BLaER1 (cell line): ENCODE measurements around the gene PDRG1.
"Not testable (repeated sequence)": the region's sequence is repeated elsewhere in the genome, so short reads cannot be mapped to it uniquely, and the experiment has no call there.

Experiments
- H3K27ac ChIP-seq: shearing (Covaris generic); formaldehyde crosslinking; 2 replicates; pipeline ENCODE4 v1.8.1; 2022
- H3K27me3 ChIP-seq: shearing (Covaris generic); formaldehyde crosslinking; 2 replicates; pipeline ENCODE4 v1.8.1; 2022
- H3K36me3 ChIP-seq: shearing (Covaris generic); formaldehyde crosslinking; 2 replicates; pipeline ENCODE4 v1.8.1; 2022
- H3K4me1 ChIP-seq: shearing (Covaris generic); formaldehyde crosslinking; 2 replicates; pipeline ENCODE4 v1.8.1; 2022
- H3K4me2 ChIP-seq: shearing (Covaris generic); formaldehyde crosslinking; 2 replicates; pipeline ENCODE4 v1.8.1; 2022
- H3K4me3 ChIP-seq: shearing (Covaris generic); formaldehyde crosslinking; 2 replicates; pipeline ENCODE4 v1.8.1; 2022
- H3K9ac ChIP-seq: shearing (Covaris generic); formaldehyde crosslinking; 2 replicates; pipeline ENCODE4 v1.8.1; 2022
- H3K9me3 ChIP-seq: shearing (Covaris generic); formaldehyde crosslinking; 2 replicates; pipeline ENCODE4 v1.8.1; 2022
- H4K20me1 ChIP-seq: shearing (Covaris generic); formaldehyde crosslinking; 2 replicates; pipeline ENCODE4 v1.8.1; 2022
- Cebpa-rat ChIP-seq: shearing (Covaris generic); IDR thresholded peaks from 2 replicates; pipeline ENCODE4 v1.8.1; 2022

Gene PDRG1

GRCh38 chr20:31920275-31920855 is 31.5 kb downstream of the PDRG1 start:
- no peak overlapping the region for H3K9ac ChIP-seq
- H3K27ac ChIP-seq, result no peak overlapping the region
- no peak overlapping the region for H3K4me2 ChIP-seq
- H3K36me3 ChIP-seq, result no peaks in the 10 kb centered on the region
- H3K4me1 ChIP-seq, result peaks cover 32% of the 10 kb centered on the region
- no peaks in the 10 kb centered on the region for H3K27me3 ChIP-seq
- no peak overlapping the region for H3K4me3 ChIP-seq
- H3K9me3 ChIP-seq, result no peaks in the 10 kb centered on the region
- no peaks in the 10 kb centered on the region for H4K20me1 ChIP-seq
- no peak for TF ChIP-seq Cebpa-rat

- Histone ChIP-seq H3K4me1 (peaks cover 30% of the 10 kb centered on the region), H3K36me3 (no peaks in the 10 kb centered on the region), H3K27me3 (no peaks in the 10 kb centered on the region), H3K27ac (no peak overlapping the region), H3K9ac (no peak overlapping the region), H3K4me3 (no peak overlapping the region), H3K4me2 (no peak overlapping the region), H4K20me1 (no peaks in the 10 kb centered on the region), H3K9me3 (no peaks in the 10 kb centered on the region)
- no peak for TF ChIP-seq Cebpa-rat
Measured at GRCh38 chr20:31919410-31920155, 32.3 kb downstream of the PDRG1 start.

- Histone ChIP-seq H3K4me3 (no peak overlapping the region), H3K36me3 (no peaks in the 10 kb centered on the region), H3K27me3 (no peaks in the 10 kb centered on the region), H3K9me3 (no peaks in the 10 kb centered on the region), H3K4me2 (no peak overlapping the region), H3K27ac (no peak overlapping the region), H3K4me1 (peaks cover 27% of the 10 kb centered on the region), H4K20me1 (no peaks in the 10 kb centered on the region), H3K9ac (no peak overlapping the region)
- no peak for TF ChIP-seq Cebpa-rat
Measured at GRCh38 chr20:31918466-31919105, 33.3 kb downstream of the PDRG1 start.

- not testable (repeated sequence) for H3K36me3 ChIP-seq, H3K9ac ChIP-seq, H3K4me2 ChIP-seq, H3K27me3 ChIP-seq, H3K4me3 ChIP-seq, H3K9me3 ChIP-seq, H3K27ac ChIP-seq, H4K20me1 ChIP-seq
- H3K4me1 ChIP-seq, result peaks cover 21% of the 10 kb centered on the region
Measured at GRCh38 chr20:31917962-31918412, 33.9 kb downstream of the PDRG1 start.

GRCh38 chr20:31916708-31917107 is 35.1 kb downstream of the PDRG1 start:
- no peak overlapping the region for H3K4me2 ChIP-seq
- peaks cover 16% of the 10 kb centered on the region; the same call in 1 of the 2 replicates for H3K4me1 ChIP-seq
- no peak for TF ChIP-seq Cebpa-rat
- no peaks in the 10 kb centered on the region for H3K36me3 ChIP-seq
- H3K9ac ChIP-seq, result no peak overlapping the region
- no peak overlapping the region for H3K4me3 ChIP-seq
- no peak overlapping the region for H3K27ac ChIP-seq
- no peaks in the 10 kb centered on the region for H4K20me1 ChIP-seq
- H3K9me3 ChIP-seq, result no peaks in the 10 kb centered on the region
- no peaks in the 10 kb centered on the region for H3K27me3 ChIP-seq

GRCh38 chr20:31915491-31916280 is 36.2 kb downstream of the PDRG1 start:
- TF ChIP-seq Cebpa-rat, result no peak
- H3K4me2 ChIP-seq, result no peak overlapping the region

GRCh38 chr20:31914170-31914569 is 37.7 kb downstream of the PDRG1 start:
- H3K36me3 ChIP-seq, result no peaks in the 10 kb centered on the region
- H3K4me3 ChIP-seq, result no peak overlapping the region
- H3K4me2 ChIP-seq, result no peak overlapping the region
- H3K9ac ChIP-seq, result no peak overlapping the region
- no peak overlapping the region for H3K27ac ChIP-seq
- H3K4me1 ChIP-seq, result peaks cover 16% of the 10 kb centered on the region; the same call in 1 of the 2 replicates
- no peaks in the 10 kb centered on the region for H4K20me1 ChIP-seq
- TF ChIP-seq Cebpa-rat, result no peak
- no peaks in the 10 kb centered on the region for H3K9me3 ChIP-seq
- H3K27me3 ChIP-seq, result no peaks in the 10 kb centered on the region

More at GRCh38 chr20:31915491-31916280, 36.2 kb downstream of the PDRG1 start:
- Histone ChIP-seq H3K9me3 (no peaks in the 10 kb centered on the region), H3K4me3 (no peak overlapping the region), H3K4me1 (peaks cover 16% of the 10 kb centered on the region; the same call in 1 of the 2 replicates), H4K20me1 (no peaks in the 10 kb centered on the region), H3K27ac (no peak overlapping the region), H3K36me3 (no peaks in the 10 kb centered on the region), H3K9ac (no peak overlapping the region), H3K27me3 (no peaks in the 10 kb centered on the region)

DNA sequence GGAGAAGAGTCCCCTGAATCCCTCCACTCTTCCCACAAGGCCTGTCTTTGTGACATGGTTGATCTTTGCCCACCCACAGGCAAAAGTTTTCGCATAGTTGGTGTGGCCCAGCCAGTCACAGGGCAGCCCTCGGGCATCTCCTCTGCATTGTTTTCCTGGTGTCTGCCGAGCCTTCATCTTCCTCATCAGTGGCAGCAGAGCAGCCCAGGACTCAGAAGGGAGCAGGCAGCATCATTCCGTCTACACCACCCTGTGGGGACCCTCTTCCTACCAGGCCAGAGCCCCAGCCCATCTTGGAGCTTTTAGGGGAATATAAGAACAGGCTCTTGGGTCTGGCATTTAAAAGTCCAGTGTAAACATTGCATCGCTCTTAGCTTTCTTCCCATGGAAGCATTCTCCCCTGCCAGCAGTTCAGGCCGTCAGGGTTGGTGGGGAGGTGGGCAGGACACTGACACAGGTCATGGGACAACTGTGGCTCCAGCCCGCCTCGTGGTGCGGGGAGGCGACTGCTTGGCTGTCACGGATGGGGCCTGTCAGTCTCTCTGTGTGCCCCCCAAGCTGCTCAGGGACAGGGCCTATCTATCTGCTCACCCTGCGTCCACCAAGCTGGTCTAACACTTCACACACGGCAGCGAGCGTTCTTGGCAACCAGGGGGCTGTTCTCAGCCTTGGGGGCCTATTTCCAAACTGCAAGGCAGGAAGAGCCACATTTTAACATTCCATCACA is 38.3 kb downstream of the PDRG1 start:
- Histone ChIP-seq H3K4me2 (no peak overlapping the region), H3K36me3 (no peaks in the 10 kb centered on the region), H3K4me1 (peaks cover 15% of the 10 kb centered on the region; the same call in 1 of the 2 replicates), H3K27me3 (no peaks in the 10 kb centered on the region), H4K20me1 (no peaks in the 10 kb centered on the region), H3K9ac (no peak overlapping the region), H3K27ac (no peak overlapping the region), H3K9me3 (no peaks in the 10 kb centered on the region), H3K4me3 (no peak overlapping the region)
- no peak for TF ChIP-seq Cebpa-rat
